ENCODE data around the gene UBL4B.

The UBL4B gene

DNA sequence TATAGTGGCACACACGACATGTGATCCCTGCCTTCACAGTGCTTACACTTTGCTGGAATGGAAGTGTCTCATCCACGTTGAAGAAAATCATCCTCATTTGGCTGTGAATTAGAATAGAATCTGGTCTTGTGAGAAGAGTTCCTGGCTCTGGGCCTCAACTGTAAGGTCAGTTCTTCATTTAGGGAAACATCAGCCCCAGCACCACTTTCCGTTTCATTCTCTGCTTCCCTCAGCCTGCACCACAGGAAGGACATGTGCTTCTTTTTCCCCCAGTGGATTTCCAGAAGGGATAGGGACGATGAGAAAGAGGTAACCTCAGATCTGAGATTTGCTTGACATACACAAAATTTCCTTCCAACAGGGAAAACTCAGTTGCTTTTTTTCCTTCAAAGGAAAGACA is 38.1 kb upstream of the UBL4B start (continued):
- TF ChIP-seq, protein P1, sequence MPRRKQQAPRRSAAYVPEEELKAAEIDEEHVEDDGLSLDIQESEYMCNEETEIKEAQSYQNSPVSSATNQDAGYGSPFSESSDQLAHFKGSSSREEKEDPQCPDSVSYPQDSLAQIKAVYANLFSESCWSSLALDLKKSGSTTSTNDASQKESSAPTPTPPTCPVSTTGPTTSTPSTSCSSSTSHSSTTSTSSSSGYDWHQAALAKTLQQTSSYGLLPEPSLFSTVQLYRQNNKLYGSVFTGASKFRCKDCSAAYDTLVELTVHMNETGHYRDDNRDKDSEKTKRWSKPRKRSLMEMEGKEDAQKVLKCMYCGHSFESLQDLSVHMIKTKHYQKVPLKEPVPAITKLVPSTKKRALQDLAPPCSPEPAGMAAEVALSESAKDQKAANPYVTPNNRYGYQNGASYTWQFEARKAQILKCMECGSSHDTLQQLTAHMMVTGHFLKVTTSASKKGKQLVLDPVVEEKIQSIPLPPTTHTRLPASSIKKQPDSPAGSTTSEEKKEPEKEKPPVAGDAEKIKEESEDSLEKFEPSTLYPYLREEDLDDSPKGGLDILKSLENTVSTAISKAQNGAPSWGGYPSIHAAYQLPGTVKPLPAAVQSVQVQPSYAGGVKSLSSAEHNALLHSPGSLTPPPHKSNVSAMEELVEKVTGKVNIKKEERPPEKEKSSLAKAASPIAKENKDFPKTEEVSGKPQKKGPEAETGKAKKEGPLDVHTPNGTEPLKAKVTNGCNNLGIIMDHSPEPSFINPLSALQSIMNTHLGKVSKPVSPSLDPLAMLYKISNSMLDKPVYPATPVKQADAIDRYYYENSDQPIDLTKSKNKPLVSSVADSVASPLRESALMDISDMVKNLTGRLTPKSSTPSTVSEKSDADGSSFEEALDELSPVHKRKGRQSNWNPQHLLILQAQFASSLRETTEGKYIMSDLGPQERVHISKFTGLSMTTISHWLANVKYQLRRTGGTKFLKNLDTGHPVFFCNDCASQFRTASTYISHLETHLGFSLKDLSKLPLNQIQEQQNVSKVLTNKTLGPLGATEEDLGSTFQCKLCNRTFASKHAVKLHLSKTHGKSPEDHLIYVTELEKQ (tag by site-specific recombination; IDR thresholded peaks at IDR 0.05; ENCODE audit: borderline replicate concordance) = no peak
- TF ChIP-seq BCL11A (tag by site-specific recombination; IDR thresholded peaks at IDR 0.05; ENCODE audit: low read depth) = no peak

DNA sequence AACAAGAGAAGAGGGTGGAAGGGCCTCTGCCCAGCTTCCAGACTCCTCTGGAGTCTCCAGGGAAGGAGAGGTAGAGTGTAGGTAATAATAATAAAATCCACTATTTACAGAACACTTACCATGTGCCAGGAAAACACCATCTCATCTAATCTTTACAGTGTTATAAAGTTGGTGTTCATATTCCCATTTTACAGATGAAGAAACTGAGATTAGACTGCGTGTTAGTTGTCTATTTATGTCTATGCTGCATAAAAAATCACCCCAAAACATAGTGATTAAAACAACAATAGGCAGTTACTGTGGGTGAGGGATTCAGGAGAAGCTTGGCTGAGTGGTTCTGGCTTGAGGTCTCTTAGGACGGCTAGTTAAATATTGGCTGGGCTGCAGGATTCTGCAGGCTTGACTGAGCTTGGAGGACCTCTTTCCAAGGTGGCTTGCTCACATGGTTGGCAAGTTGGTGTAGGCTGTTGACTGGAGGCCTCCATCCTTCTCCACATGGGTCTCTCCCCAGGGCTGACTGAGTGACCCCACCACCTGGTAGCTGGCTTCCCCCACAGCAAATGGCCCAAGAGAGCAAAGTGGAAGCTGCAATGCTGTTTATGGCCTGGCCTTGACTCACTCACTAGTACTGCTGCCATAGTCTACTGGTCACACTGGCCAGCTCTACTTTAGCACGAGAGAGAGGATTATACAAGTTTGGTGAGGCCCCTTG is 35.3 kb upstream of the UBL4B start:
- TF ChIP-seq ZFP3 (tag by site-specific recombination; IDR thresholded peaks at IDR 0.05; ENCODE audit: low read depth) = no peak
- TF ChIP-seq ZNF274 (IDR thresholded peaks at IDR 0.05; ENCODE audit: low read length) = no peak
- no peak for TF ChIP-seq ZNF274 (tag by site-specific recombination; IDR thresholded peaks at IDR 0.05; ENCODE audit: borderline replicate concordance)
- TF ChIP-seq, protein P2, sequence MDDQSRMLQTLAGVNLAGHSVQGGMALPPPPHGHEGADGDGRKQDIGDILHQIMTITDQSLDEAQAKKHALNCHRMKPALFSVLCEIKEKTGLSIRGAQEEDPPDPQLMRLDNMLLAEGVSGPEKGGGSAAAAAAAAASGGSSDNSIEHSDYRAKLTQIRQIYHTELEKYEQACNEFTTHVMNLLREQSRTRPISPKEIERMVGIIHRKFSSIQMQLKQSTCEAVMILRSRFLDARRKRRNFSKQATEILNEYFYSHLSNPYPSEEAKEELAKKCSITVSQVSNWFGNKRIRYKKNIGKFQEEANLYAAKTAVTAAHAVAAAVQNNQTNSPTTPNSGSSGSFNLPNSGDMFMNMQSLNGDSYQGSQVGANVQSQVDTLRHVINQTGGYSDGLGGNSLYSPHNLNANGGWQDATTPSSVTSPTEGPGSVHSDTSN (CRISPR knock-in tag; IDR thresholded peaks at IDR 0.05) = no peak
- TF ChIP-seq ZNF677 (tag by site-specific recombination; IDR thresholded peaks at IDR 0.05) = no peak
- no peak for TF ChIP-seq ZNF558 (tag by site-specific recombination; IDR thresholded peaks at IDR 0.05)
- TF ChIP-seq ZNF843 (tag by site-specific recombination; IDR thresholded peaks at IDR 0.05) = no peak
- no peak for TF ChIP-seq GLI2 (tag by site-specific recombination; IDR thresholded peaks at IDR 0.05; ENCODE audit: borderline replicate concordance, low read depth)
- TF ChIP-seq, protein P3, sequence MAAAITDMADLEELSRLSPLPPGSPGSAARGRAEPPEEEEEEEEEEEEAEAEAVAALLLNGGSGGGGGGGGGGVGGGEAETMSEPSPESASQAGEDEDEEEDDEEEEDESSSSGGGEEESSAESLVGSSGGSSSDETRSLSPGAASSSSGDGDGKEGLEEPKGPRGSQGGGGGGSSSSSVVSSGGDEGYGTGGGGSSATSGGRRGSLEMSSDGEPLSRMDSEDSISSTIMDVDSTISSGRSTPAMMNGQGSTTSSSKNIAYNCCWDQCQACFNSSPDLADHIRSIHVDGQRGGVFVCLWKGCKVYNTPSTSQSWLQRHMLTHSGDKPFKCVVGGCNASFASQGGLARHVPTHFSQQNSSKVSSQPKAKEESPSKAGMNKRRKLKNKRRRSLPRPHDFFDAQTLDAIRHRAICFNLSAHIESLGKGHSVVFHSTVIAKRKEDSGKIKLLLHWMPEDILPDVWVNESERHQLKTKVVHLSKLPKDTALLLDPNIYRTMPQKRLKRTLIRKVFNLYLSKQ (tag by site-specific recombination; IDR thresholded peaks at IDR 0.05; ENCODE audit: borderline replicate concordance) = no peak
- TF ChIP-seq, protein P4, sequence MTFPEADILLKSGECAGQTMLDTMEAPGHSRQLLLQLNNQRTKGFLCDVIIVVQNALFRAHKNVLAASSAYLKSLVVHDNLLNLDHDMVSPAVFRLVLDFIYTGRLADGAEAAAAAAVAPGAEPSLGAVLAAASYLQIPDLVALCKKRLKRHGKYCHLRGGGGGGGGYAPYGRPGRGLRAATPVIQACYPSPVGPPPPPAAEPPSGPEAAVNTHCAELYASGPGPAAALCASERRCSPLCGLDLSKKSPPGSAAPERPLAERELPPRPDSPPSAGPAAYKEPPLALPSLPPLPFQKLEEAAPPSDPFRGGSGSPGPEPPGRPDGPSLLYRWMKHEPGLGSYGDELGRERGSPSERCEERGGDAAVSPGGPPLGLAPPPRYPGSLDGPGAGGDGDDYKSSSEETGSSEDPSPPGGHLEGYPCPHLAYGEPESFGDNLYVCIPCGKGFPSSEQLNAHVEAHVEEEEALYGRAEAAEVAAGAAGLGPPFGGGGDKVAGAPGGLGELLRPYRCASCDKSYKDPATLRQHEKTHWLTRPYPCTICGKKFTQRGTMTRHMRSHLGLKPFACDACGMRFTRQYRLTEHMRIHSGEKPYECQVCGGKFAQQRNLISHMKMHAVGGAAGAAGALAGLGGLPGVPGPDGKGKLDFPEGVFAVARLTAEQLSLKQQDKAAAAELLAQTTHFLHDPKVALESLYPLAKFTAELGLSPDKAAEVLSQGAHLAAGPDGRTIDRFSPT (tag by site-specific recombination; IDR thresholded peaks at IDR 0.05) = no peak
- TF ChIP-seq, protein P5, sequence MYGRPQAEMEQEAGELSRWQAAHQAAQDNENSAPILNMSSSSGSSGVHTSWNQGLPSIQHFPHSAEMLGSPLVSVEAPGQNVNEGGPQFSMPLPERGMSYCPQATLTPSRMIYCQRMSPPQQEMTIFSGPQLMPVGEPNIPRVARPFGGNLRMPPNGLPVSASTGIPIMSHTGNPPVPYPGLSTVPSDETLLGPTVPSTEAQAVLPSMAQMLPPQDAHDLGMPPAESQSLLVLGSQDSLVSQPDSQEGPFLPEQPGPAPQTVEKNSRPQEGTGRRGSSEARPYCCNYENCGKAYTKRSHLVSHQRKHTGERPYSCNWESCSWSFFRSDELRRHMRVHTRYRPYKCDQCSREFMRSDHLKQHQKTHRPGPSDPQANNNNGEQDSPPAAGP (tag by site-specific recombination; IDR thresholded peaks at IDR 0.05) = no peak
- TF ChIP-seq, protein P6, sequence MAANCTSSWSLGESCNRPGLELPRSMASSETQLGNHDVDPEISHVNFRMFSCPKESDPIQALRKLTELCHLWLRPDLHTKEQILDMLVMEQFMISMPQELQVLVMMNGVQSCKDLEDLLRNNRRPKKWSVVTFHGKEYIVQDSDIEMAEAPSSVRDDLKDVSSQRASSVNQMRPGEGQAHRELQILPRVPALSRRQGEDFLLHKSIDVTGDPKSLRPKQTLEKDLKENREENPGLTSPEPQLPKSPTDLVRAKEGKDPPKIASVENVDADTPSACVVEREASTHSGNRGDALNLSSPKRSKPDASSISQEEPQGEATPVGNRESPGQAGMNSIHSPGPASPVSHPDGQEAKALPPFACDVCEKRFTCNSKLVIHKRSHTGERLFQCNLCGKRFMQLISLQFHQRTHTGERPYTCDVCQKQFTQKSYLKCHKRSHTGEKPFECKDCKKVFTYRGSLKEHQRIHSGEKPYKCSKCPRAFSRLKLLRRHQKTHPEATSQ (tag by site-specific recombination; IDR thresholded peaks at IDR 0.05) = no peak
- TF ChIP-seq ZNF626 (tag by site-specific recombination; IDR thresholded peaks at IDR 0.05) = no peak
- TF ChIP-seq, protein P7, sequence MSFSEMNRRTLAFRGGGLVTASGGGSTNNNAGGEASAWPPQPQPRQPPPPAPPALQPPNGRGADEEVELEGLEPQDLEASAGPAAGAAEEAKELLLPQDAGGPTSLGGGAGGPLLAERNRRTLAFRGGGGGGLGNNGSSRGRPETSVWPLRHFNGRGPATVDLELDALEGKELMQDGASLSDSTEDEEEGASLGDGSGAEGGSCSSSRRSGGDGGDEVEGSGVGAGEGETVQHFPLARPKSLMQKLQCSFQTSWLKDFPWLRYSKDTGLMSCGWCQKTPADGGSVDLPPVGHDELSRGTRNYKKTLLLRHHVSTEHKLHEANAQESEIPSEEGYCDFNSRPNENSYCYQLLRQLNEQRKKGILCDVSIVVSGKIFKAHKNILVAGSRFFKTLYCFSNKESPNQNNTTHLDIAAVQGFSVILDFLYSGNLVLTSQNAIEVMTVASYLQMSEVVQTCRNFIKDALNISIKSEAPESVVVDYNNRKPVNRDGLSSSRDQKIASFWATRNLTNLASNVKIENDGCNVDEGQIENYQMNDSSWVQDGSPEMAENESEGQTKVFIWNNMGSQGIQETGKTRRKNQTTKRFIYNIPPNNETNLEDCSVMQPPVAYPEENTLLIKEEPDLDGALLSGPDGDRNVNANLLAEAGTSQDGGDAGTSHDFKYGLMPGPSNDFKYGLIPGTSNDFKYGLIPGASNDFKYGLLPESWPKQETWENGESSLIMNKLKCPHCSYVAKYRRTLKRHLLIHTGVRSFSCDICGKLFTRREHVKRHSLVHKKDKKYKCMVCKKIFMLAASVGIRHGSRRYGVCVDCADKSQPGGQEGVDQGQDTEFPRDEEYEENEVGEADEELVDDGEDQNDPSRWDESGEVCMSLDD (tag by site-specific recombination; IDR thresholded peaks at IDR 0.05) = no peak
- TF ChIP-seq BCL11A (tag by site-specific recombination; IDR thresholded peaks at IDR 0.05; ENCODE audit: low read depth) = no peak
- TF ChIP-seq ZNF174 (tag by site-specific recombination; IDR thresholded peaks at IDR 0.05) = no peak
- TF ChIP-seq ZBTB8A (tag by site-specific recombination; IDR thresholded peaks at IDR 0.05) = no peak
- no peak for TF ChIP-seq SP2 (tag by site-specific recombination; IDR thresholded peaks at IDR 0.05)
- Histone ChIP-seq H3K4me1 (ENCODE audit: control insufficient read depth, insufficient read depth, low read length) (no peaks in the 10 kb centered on the region), H3K4me3 (ENCODE audit: low read depth, low read length) (no peak overlapping the region), H3K27ac (ENCODE audit: extremely low read depth, low read depth, low read length) (no peak overlapping the region), H3K9me3 (ENCODE audit: control insufficient read depth, insufficient read depth, low read depth, low read length) (no peaks in the 10 kb centered on the region), H3K36me3 (ENCODE audit: control insufficient read depth in 2 of 2, insufficient read depth in 1 of 2, low read length in 2 of 2) (no peaks in the 10 kb centered on the region)
- POLR2A ChIA-PET = interaction anchor here (1.2 kb wide), 1 partner anchor 11 kb away, joined by 4 read pairs; no protein-coding TSS in a partner anchor
- CTCF ChIA-PET = interaction anchor here (0.6 to 4.0 kb wide), 7 partner anchors 11 to 332 kb away, joined by 3 to 15 read pairs (median 4); partner anchors contain the start of gene STRIP1

Data from HEK293 (cell line).